NCI-H748 treated with DMSO at 0.1 percent for 48 hours (cell line): ENCODE results near the gene NKTR.

Experiments used
- DNase-seq: peaks from one replicate; lab custom pipeline; 2025; lab: John Stamatoyannopoulos, UW

NKTR gene

GRCh38 chr3:42696356-42697288, 96.1 kb downstream of the NKTR start:
- DNase-seq = no peak

GRCh38 chr3:42697289-42698051, 97.0 kb downstream of the NKTR start:
- DNase-seq = no peak
